Measurements from ENCODE around the gene MAP3K6.

Gene MAP3K6

GRCh38 chr1:27322569-27323240, 44.1 kb downstream of the MAP3K6 start:
- peak in 1 of 42 donors; percentile 17 for DNase-seq
- intact Hi-C loops (cut with DNase I): loop anchor here (10.0 kb wide), 1 partner anchor 282 kb away; the partner anchor contains the start of gene AHDC1

- peak; percentile 94 to 100 (median 99) for DNase-seq
- intact Hi-C loops (cut with DNase I): loop anchor here (10.0 kb wide), 1 partner anchor 283 kb away; the partner anchor contains the start of gene AHDC1
Measured at GRCh38 chr1:27321813-27322568, 44.8 kb downstream of the MAP3K6 start, which contains the start of gene TMEM222. TSS of gene TMEM222 (plus strand) at chr1:27322163. CDS start at chr1:27322198, 35 bp downstream.

GRCh38 chr1:27318596-27318995, 48.2 kb downstream of the MAP3K6 start:
- intact Hi-C loops (cut with DNase I): no loop called here

GRCh38 chr1:27318136-27318535, 48.6 kb downstream of the MAP3K6 start:
- DNase-seq: no peak
- intact Hi-C loops (cut with DNase I): no loop called here

More at GRCh38 chr1:27318596-27318995, 48.2 kb downstream of the MAP3K6 start:
- DNase-seq: no peak

DNA sequence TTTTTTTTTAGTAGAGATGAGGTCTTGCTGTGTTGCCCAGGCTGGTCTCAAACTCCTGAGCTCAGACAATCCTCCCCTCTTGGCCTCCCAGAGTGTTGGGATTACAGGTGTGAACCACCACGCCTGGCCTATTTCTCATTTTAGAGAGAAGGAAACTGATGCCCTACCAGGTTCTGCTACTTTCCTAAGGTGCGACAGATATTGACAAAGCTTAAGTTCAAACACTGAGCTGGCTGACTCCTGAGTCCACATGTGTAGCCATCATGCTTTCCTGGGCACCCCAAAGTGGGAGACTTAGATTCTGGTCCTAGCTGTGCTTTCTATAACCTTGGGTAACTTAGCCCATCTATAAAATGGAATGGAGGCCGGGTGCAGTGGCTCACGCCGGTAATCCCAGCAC, 49.9 kb downstream of the MAP3K6 start:
- intact Hi-C loops (cut with DNase I): no loop called here
- no peak for DNase-seq

- no peak for DNase-seq
- intact Hi-C loops (cut with DNase I): no loop called here
Measured at GRCh38 chr1:27314737-27315136, 52.0 kb downstream of the MAP3K6 start.

- intact Hi-C loops (cut with DNase I): no loop called here
- DNase-seq: no peak
Measured at GRCh38 chr1:27314169-27314568, 52.6 kb downstream of the MAP3K6 start.

- intact Hi-C loops (cut with DNase I): no loop called here
- DNase-seq: no peak
Measured at GRCh38 chr1:27307874-27308598, 58.7 kb downstream of the MAP3K6 start.

DNA sequence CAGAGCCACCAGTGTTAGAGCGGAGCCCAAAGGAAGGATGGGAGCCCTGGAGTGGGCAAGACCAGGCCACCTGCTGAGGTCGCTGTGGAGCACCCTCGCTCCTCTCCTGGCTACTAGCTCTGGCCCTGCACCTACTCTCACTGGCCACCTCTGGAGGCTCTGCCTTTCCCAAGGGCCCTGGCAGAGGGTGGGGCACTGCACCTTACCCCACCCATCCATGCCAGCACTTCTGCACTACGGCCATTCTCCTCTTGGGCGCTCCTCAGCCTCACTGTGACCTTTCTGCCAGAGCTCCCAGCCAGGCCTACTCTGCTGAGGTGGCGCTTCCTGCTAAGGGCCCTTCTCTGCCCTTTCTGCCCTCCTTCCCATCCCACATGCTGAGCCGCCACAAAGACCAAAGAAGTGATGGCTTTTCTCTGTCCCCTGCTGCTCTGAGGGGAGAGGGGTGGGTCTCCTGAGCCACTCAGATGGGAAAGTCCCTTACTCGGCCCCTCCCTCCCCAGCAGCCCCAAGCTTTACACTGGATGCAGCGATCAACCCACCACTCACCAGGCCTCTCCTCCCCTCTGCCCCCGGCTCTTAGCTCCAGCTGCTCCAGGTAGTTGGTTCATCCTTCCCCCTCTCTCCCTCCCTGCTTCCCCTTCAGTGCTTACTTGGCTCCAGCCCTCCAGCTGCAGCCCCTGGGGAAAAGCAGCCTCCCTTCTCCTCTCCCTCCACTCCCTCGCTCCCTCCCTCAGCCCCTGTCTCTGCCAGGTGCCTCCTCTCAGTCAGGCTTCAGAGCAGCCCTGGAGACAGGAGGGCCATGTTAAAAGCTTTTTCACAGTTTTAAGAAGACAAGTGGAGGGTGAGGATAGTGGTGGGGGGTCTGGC, 59.6 kb downstream of the MAP3K6 start:
- no peak for DNase-seq
- intact Hi-C loops (cut with DNase I): no loop called here

- no peak for DNase-seq
- intact Hi-C loops (cut with DNase I): no loop called here
Measured at GRCh38 chr1:27306071-27306470, 60.7 kb downstream of the MAP3K6 start.

All from head of caudate nucleus (tissue), 42 donors.